Astrocyte (in vitro differentiated cells and primary cell): ENCODE results near the gene CD200R1L. TPM values are rescaled to one million over a fixed set of nuclear protein-coding genes. Genes with fewer than 3 reads are reported as not detected.

Experiments used
- DNase-seq: peaks from one replicate; pipeline ENCODE4 v3.0.0-alpha.2; 2010; ENCODE audit warnings: low read depth
- FAIRE-seq: peaks from 2 replicates; lab custom pipeline; 2011; peaks lifted over from hg19 to GRCh38; lab: Jason Lieb, UNC
- H2AFZ ChIP-seq: 2 replicates; pipeline ENCODE4 v1.6.0; 2012; ENCODE audit warnings: low read depth, low read length, inconsistent platforms
- H3K27ac ChIP-seq: 2 replicates; pipeline ENCODE4 v1.5.1; 2011; ENCODE audit warnings: low read depth, low read length, inconsistent platforms
- H3K27me3 ChIP-seq: 2 replicates; pipeline ENCODE4 v1.6.0; 2011; ENCODE audit warnings: low read length, inconsistent platforms; ENCODE audit not compliant: insufficient read depth
- H3K36me3 ChIP-seq: 2 replicates; pipeline ENCODE4 v1.5.1; 2011; ENCODE audit warnings: low read length, inconsistent platforms; ENCODE audit not compliant: insufficient read depth
- H3K4me1 ChIP-seq: 2 replicates; pipeline ENCODE4 v1.5.1; 2011; ENCODE audit warnings: low read length, inconsistent platforms; ENCODE audit not compliant: insufficient read depth
- H3K4me2 ChIP-seq: 2 replicates; pipeline ENCODE4 v1.6.0; 2012; ENCODE audit warnings: low read length, inconsistent platforms
- H3K4me3 ChIP-seq: 2 replicates; pipeline ENCODE4 v1.5.1; 2011; ENCODE audit warnings: low read depth, mild to moderate bottlenecking, low read length, inconsistent platforms; ENCODE audit not compliant: insufficient read depth
- H3K79me2 ChIP-seq: 2 replicates; pipeline ENCODE4 v1.6.0; 2012; ENCODE audit warnings: mild to moderate bottlenecking, low read length, inconsistent platforms; ENCODE audit not compliant: insufficient read depth
- H3K9ac ChIP-seq: 2 replicates; pipeline ENCODE4 v1.6.0; 2012; ENCODE audit warnings: mild to moderate bottlenecking, low read length, inconsistent platforms
- H3K9me3 ChIP-seq: 2 replicates; pipeline ENCODE4 v1.5.1; 2012; ENCODE audit warnings: low read depth, mild to moderate bottlenecking, low read length, inconsistent platforms; ENCODE audit not compliant: insufficient read depth
- H4K20me1 ChIP-seq: 2 replicates; pipeline ENCODE4 v1.6.0; 2012; ENCODE audit warnings: low read length, inconsistent platforms; ENCODE audit not compliant: insufficient read depth
- H3K27ac Mint-ChIP-seq: one replicate; pipeline ENCODE4 v1.8.0; 2021; ENCODE audit warnings: mild to moderate bottlenecking, mixed read lengths; ENCODE audit not compliant: unreplicated experiment
- H3K27me3 Mint-ChIP-seq: one replicate; pipeline ENCODE4 v1.8.0; 2021; ENCODE audit warnings: low read depth, mixed read lengths; ENCODE audit not compliant: unreplicated experiment
- H3K36me3 Mint-ChIP-seq: one replicate; pipeline ENCODE4 v1.8.0; 2021; ENCODE audit warnings: low read depth, mixed read lengths; ENCODE audit not compliant: unreplicated experiment
- H3K4me1 Mint-ChIP-seq: one replicate; pipeline ENCODE4 v1.8.0; 2021; ENCODE audit warnings: low read depth, mixed read lengths; ENCODE audit not compliant: unreplicated experiment
- H3K4me3 Mint-ChIP-seq: one replicate; pipeline ENCODE4 v1.8.0; 2021; ENCODE audit warnings: mild to moderate bottlenecking, moderate library complexity, mixed read lengths; ENCODE audit not compliant: unreplicated experiment
- H3K9me3 Mint-ChIP-seq: one replicate; pipeline ENCODE4 v1.8.0; 2021; ENCODE audit warnings: mild to moderate bottlenecking, mixed read lengths; ENCODE audit not compliant: unreplicated experiment
- EZH2 ChIP-seq: IDR thresholded peaks from 2 replicates; pipeline ENCODE4 v1.6.1; 2012; ENCODE audit warnings: mild to moderate bottlenecking, low read length, inconsistent platforms; ENCODE audit not compliant: insufficient read depth
- total RNA-seq: library from RNA; stranded (reverse); gene quantifications from 2 replicates; pipeline ENCODE4 v1.2.1, GENCODE V29; 2021
- TF ChIP-seq, protein P1 (sequence below): IDR thresholded peaks from 2 replicates; pipeline ENCODE4 v1.5.1; 2011; ENCODE audit warnings: low read depth, mild to moderate bottlenecking, inconsistent platforms, low read length, moderate library complexity; ENCODE audit not compliant: insufficient read depth

CD200R1L gene
- total RNA-seq, 1 donor from 2014 or later, result not detected

- Histone ChIP-seq H3K4me1 (no peaks in the 10 kb centered on the region), H3K27ac (no peak overlapping the region), H3K9ac (no peak overlapping the region), H3K36me3 (no peaks in the 10 kb centered on the region), H3K27me3 (no peaks in the 10 kb centered on the region), H3K4me3 (no peak overlapping the region), H3K9me3 (no peaks in the 10 kb centered on the region), H3K4me2 (no peak overlapping the region), H4K20me1 (no peaks in the 10 kb centered on the region), H2AFZ (no peak overlapping the region), H3K79me2 (no peaks in the 10 kb centered on the region)
- no peaks in the 10 kb centered on the region for H3K27me3 Mint-ChIP-seq
- H3K27ac Mint-ChIP-seq, result no peak overlapping the region
- no peak for TF ChIP-seq EZH2
- TF ChIP-seq, protein P1, sequence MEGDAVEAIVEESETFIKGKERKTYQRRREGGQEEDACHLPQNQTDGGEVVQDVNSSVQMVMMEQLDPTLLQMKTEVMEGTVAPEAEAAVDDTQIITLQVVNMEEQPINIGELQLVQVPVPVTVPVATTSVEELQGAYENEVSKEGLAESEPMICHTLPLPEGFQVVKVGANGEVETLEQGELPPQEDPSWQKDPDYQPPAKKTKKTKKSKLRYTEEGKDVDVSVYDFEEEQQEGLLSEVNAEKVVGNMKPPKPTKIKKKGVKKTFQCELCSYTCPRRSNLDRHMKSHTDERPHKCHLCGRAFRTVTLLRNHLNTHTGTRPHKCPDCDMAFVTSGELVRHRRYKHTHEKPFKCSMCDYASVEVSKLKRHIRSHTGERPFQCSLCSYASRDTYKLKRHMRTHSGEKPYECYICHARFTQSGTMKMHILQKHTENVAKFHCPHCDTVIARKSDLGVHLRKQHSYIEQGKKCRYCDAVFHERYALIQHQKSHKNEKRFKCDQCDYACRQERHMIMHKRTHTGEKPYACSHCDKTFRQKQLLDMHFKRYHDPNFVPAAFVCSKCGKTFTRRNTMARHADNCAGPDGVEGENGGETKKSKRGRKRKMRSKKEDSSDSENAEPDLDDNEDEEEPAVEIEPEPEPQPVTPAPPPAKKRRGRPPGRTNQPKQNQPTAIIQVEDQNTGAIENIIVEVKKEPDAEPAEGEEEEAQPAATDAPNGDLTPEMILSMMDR, result no peak
- H3K9me3 Mint-ChIP-seq, result no peaks in the 10 kb centered on the region
- peaks cover 13% of the 10 kb centered on the region for H3K4me1 Mint-ChIP-seq
- DNase-seq (peak; percentile 80), FAIRE-seq (no peak)
- H3K36me3 Mint-ChIP-seq, result no peaks in the 10 kb centered on the region
- H3K4me3 Mint-ChIP-seq, result no peak overlapping the region
These were observed 41.9 kb upstream of the CD200R1L start for GRCh38 chr3:112888381-112889085.

GRCh38 chr3:112884678-112885290 is 38.1 kb upstream of the CD200R1L start:
- no peak overlapping the region for H3K4me3 Mint-ChIP-seq
- H2AFZ ChIP-seq, result no peak overlapping the region
- no peak overlapping the region for H3K27ac ChIP-seq
- no peak for DNase-seq
- peaks cover 13% of the 10 kb centered on the region for H3K4me1 Mint-ChIP-seq
- no peaks in the 10 kb centered on the region for H3K4me1 ChIP-seq
- H3K36me3 ChIP-seq, result no peaks in the 10 kb centered on the region
- no peaks in the 10 kb centered on the region for H3K27me3 Mint-ChIP-seq
- no peaks in the 10 kb centered on the region for H3K27me3 ChIP-seq
- no peak overlapping the region for H3K4me3 ChIP-seq
- no peaks in the 10 kb centered on the region for H3K36me3 Mint-ChIP-seq
- no peak for TF ChIP-seq EZH2
- TF ChIP-seq, protein P1, result no peak
- H3K27ac Mint-ChIP-seq, result no peak overlapping the region
- no peak overlapping the region for H3K9ac ChIP-seq
- FAIRE-seq, result no peak
- no peaks in the 10 kb centered on the region for H4K20me1 ChIP-seq
- H3K4me2 ChIP-seq, result no peak overlapping the region
- no peaks in the 10 kb centered on the region for H3K9me3 ChIP-seq
- H3K9me3 Mint-ChIP-seq, result no peaks in the 10 kb centered on the region
- no peaks in the 10 kb centered on the region for H3K79me2 ChIP-seq

DNA sequence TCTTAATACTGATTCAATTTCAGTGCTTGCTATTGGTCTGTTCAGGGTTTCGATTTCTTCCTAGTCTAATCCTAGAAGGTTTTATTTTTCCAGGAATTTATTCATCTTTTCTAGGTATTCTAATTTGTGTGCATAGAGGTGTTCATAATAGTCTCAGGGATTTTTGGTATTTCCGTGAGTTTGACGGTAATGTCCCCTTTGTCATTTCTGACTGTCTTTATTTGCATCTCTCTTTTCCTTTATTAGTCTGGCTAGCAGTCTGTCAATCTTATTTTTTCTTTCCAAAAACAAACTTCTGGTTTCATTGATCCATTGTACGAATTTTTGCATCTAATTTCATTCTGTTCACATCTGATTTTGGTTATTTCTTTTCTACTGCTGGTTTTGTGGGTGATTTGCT is 35.2 kb upstream of the CD200R1L start:
- DNase-seq, result no peak
- Histone ChIP-seq H4K20me1 (no peaks in the 10 kb centered on the region), H3K27me3 (no peaks in the 10 kb centered on the region), H3K9me3 (no peaks in the 10 kb centered on the region), H3K36me3 (no peaks in the 10 kb centered on the region), H2AFZ (no peak overlapping the region), H3K4me2 (no peak overlapping the region), H3K79me2 (no peaks in the 10 kb centered on the region), H3K4me3 (no peak overlapping the region), H3K27ac (no peak overlapping the region), H3K9ac (no peak overlapping the region), H3K4me1 (no peaks in the 10 kb centered on the region)
- Mint-ChIP-seq H3K4me1 (no peaks in the 10 kb centered on the region), H3K4me3 (no peak overlapping the region), H3K9me3 (no peaks in the 10 kb centered on the region), H3K27me3 (no peaks in the 10 kb centered on the region), H3K27ac (no peak overlapping the region), H3K36me3 (no peaks in the 10 kb centered on the region)
- no peak for FAIRE-seq
- no peak for TF ChIP-seq EZH2
- TF ChIP-seq, protein P1, result no peak
